Peyer's patch (tissue), 4 donors: ENCODE measurements around the gene LSMEM2.

Experiments
- POLR2A ChIP-seq, 2 donors: fragments of 450-650 bp; IDR thresholded peaks; one replicate each; pipeline ENCODE4 v1.5.1; 2017; ENCODE audit warnings: antibody characterized with exemption in 2 of 2, mild to moderate bottlenecking in 2 of 2, moderate library complexity in 2 of 2
- TF ChIP-seq, protein P1 (sequence below), 6 experiments: fragments of 450-650 bp in 4 of 6; fragments of 200-600 bp in 2 of 6; sonication (generic) in 1 of 6; IDR thresholded peaks; one replicate each; pipeline ENCODE4 v1.5.1; 2017 to 2019; ENCODE audit warnings: antibody characterized with exemption in 6 of 6, mild to moderate bottlenecking in 3 of 6, moderate library complexity in 1 of 6

DNA sequence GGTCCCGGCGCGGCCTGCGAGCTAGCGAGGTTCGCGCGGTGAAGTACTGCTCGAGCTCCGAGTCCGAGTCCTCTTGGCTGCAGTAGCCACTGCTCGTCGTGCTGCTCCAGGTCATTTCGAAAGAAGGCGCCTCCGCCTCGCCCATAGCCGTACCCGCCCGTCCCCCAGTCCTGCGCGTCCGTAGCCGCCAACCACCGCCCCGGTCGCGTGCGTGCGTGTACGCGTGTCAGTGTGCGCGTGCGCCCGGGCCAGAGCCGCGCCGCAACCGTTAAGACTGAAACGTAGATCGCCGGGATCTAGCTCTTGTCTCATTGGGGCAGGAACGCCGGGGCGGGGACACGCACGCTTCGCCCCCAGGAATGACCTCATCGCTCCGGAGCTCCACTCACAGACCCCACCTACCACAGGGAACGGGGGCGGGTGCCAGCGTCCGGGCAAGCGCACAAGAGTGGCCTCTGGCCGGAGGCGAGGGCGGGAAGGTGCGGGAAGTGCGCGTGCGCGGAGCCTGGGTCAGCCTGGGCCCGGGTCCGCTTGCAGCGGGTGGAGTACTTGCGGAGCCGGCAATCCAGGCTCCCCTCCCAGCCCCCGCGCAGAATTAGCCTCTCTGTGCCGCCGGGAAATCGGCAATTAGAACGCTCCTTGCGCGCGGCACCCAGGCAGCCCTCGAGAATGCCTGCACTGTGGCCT is 58.4 kb downstream of the LSMEM2 start:
- TF ChIP-seq, protein P1, sequence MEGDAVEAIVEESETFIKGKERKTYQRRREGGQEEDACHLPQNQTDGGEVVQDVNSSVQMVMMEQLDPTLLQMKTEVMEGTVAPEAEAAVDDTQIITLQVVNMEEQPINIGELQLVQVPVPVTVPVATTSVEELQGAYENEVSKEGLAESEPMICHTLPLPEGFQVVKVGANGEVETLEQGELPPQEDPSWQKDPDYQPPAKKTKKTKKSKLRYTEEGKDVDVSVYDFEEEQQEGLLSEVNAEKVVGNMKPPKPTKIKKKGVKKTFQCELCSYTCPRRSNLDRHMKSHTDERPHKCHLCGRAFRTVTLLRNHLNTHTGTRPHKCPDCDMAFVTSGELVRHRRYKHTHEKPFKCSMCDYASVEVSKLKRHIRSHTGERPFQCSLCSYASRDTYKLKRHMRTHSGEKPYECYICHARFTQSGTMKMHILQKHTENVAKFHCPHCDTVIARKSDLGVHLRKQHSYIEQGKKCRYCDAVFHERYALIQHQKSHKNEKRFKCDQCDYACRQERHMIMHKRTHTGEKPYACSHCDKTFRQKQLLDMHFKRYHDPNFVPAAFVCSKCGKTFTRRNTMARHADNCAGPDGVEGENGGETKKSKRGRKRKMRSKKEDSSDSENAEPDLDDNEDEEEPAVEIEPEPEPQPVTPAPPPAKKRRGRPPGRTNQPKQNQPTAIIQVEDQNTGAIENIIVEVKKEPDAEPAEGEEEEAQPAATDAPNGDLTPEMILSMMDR (IDR thresholded peaks at IDR 0.05), result no peak
- TF ChIP-seq POLR2A (IDR thresholded peaks at IDR 0.05), result peak; percentile 71 to 94
